ENCODE results near the gene PDHA2. TPM values are rescaled to one million over a fixed set of nuclear protein-coding genes. Genes with fewer than 3 reads are reported as not detected.

Gene PDHA2
- not detected for polyA plus RNA-seq (2012; ENCODE audit: insufficient read length, low read depth)

DNA sequence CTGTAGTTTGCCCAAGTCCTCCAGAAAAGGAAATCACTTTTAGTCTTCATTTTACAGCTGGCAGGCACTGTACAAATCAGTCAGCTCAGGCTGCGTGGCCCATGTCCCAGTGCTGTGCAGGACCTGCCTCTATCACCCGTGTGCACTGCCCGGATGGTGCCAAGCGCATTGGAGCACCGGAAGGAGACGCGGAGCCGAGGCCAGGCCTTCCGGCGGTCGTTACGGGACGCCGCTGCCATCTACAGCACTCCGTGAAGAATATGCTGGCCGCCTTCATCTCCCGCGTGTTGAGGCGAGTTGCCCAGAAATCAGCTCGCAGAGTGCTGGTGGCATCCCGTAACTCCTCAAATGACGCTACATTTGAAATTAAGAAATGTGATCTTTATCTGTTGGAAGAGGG, at the start of gene PDHA2:
Gene PDHA2 (plus strand): TSS at position 203 of the 400 bp plus-strand sequence. CDS start 58 bp downstream, at position 261.
- TF ChIP-seq POLR2AphosphoS5 (IDR thresholded peaks at IDR 0.05; ENCODE audit: low read depth, low read length), result no peak
- TF ChIP-seq FOXP2 (optimal IDR thresholded peaks at IDR 0.05; ENCODE audit: borderline replicate concordance, extremely low read depth, extremely low read length, insufficient read depth), result no peak
- no peak for TF ChIP-seq SIN3A (IDR thresholded peaks at IDR 0.05; ENCODE audit: borderline replicate concordance, insufficient read depth, low read length)
- no peak for TF ChIP-seq TAF1 (IDR thresholded peaks at IDR 0.05; ENCODE audit: borderline replicate concordance, insufficient read depth, low read length)
- TF ChIP-seq, protein P1, sequence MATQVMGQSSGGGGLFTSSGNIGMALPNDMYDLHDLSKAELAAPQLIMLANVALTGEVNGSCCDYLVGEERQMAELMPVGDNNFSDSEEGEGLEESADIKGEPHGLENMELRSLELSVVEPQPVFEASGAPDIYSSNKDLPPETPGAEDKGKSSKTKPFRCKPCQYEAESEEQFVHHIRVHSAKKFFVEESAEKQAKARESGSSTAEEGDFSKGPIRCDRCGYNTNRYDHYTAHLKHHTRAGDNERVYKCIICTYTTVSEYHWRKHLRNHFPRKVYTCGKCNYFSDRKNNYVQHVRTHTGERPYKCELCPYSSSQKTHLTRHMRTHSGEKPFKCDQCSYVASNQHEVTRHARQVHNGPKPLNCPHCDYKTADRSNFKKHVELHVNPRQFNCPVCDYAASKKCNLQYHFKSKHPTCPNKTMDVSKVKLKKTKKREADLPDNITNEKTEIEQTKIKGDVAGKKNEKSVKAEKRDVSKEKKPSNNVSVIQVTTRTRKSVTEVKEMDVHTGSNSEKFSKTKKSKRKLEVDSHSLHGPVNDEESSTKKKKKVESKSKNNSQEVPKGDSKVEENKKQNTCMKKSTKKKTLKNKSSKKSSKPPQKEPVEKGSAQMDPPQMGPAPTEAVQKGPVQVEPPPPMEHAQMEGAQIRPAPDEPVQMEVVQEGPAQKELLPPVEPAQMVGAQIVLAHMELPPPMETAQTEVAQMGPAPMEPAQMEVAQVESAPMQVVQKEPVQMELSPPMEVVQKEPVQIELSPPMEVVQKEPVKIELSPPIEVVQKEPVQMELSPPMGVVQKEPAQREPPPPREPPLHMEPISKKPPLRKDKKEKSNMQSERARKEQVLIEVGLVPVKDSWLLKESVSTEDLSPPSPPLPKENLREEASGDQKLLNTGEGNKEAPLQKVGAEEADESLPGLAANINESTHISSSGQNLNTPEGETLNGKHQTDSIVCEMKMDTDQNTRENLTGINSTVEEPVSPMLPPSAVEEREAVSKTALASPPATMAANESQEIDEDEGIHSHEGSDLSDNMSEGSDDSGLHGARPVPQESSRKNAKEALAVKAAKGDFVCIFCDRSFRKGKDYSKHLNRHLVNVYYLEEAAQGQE (IDR thresholded peaks at IDR 0.05; ENCODE audit: insufficient read depth in 1 of 2, low read depth in 2 of 2, low read length in 2 of 2), result no peak

DNA sequence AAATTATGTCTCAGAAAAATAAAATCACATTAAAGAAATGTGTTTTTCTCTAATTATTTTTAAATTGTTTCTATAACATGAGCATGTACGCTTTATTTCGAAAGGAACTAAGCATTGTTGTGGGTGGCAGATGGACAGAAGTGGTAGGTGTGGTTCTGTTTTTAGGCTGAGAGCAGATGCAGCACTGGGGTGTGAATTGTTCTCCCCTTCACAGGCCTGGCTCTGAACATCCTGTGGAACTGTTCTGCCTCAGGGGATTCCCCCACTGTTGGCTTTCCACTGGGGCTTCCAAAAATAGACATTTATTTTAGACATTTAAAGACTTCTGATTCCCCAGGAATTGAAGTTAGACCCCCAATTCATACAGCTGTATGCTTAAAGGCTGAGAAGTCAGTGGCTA, 41.9 kb upstream of the PDHA2 start:
- TF ChIP-seq POLR2AphosphoS5 (IDR thresholded peaks at IDR 0.05; ENCODE audit: low read depth, low read length) (no peak), TAF1 (IDR thresholded peaks at IDR 0.05; ENCODE audit: borderline replicate concordance, insufficient read depth, low read length) (no peak), SIN3A (IDR thresholded peaks at IDR 0.05; ENCODE audit: borderline replicate concordance, insufficient read depth, low read length) (no peak), FOXP2 (optimal IDR thresholded peaks at IDR 0.05; ENCODE audit: borderline replicate concordance, extremely low read depth, extremely low read length, insufficient read depth) (no peak)
- TF ChIP-seq, protein P1 (IDR thresholded peaks at IDR 0.05; ENCODE audit: insufficient read depth in 1 of 2, low read depth in 2 of 2, low read length in 2 of 2), result no peak

DNA sequence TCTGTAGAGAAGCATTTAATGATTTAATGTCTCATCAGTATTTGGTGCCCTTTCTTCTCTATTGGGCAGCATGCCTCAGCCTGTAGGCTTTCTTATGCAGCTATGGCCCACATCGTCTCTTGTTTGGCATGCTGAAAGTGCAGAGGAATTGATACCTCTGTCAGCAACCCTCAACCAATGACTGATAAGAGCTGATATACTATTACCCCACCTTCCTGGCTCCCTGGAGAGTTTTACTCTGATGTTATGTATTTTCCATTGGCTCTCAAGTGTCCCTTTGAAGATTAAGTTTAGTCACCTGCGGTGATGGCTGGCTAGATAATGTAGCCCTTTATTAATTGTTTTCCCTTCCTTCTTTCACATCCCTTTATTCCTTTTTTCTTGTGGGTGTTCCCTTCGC, 41.2 kb upstream of the PDHA2 start:
- TF ChIP-seq SIN3A (IDR thresholded peaks at IDR 0.05; ENCODE audit: borderline replicate concordance, insufficient read depth, low read length), result no peak
- TF ChIP-seq, protein P1 (IDR thresholded peaks at IDR 0.05; ENCODE audit: insufficient read depth in 1 of 2, low read depth in 2 of 2, low read length in 2 of 2), result no peak
- no peak for TF ChIP-seq TAF1 (IDR thresholded peaks at IDR 0.05; ENCODE audit: borderline replicate concordance, insufficient read depth, low read length)
- no peak for TF ChIP-seq POLR2AphosphoS5 (IDR thresholded peaks at IDR 0.05; ENCODE audit: low read depth, low read length)
- TF ChIP-seq FOXP2 (optimal IDR thresholded peaks at IDR 0.05; ENCODE audit: borderline replicate concordance, extremely low read depth, extremely low read length, insufficient read depth), result no peak

DNA sequence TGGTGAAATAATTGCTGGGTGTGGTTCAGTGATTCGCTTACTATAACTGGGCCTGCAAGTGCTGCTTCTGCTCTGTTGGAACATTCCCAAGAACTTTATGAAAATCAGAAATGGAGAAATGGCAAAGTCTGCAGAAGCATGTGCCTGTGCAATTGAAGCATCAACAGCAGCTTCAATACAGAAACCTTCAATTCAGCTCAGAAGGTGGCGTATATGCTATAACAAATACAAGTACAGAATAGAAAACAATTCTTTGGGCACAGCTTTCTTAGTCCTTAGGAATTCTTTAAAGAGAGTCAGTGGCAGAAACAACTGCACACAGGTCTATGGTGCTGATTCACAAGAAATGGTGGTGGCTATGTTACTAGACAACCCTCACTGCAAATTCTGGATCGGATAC, 18.0 kb upstream of the PDHA2 start:
- TF ChIP-seq SIN3A (IDR thresholded peaks at IDR 0.05; ENCODE audit: borderline replicate concordance, insufficient read depth, low read length) (no peak), POLR2AphosphoS5 (IDR thresholded peaks at IDR 0.05; ENCODE audit: low read depth, low read length) (no peak), TAF1 (IDR thresholded peaks at IDR 0.05; ENCODE audit: borderline replicate concordance, insufficient read depth, low read length) (no peak), FOXP2 (optimal IDR thresholded peaks at IDR 0.05; ENCODE audit: borderline replicate concordance, extremely low read depth, extremely low read length, insufficient read depth) (no peak)
- TF ChIP-seq, protein P1 (IDR thresholded peaks at IDR 0.05; ENCODE audit: insufficient read depth in 1 of 2, low read depth in 2 of 2, low read length in 2 of 2), result no peak

DNA sequence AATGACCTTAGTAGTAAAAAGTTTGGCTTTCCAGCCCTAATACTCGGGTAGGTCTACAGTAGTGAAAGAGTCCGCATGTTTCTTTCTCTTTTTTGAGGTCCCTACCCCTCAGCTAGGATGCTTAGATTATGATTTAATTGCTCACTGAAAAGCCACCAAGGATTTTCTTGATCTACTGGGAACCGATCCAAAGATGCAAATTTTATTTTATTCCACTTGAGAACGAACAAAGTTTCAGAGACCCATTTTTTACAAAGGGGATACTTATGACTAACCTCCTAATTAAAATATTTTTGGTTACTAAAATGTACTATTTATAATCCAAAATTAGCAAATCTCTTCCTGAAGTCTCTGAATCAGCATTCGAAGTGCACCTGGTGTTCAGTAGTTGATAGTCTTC, 14.3 kb upstream of the PDHA2 start:
- no peak for TF ChIP-seq TAF1 (IDR thresholded peaks at IDR 0.05; ENCODE audit: borderline replicate concordance, insufficient read depth, low read length)
- no peak for TF ChIP-seq FOXP2 (optimal IDR thresholded peaks at IDR 0.05; ENCODE audit: borderline replicate concordance, extremely low read depth, extremely low read length, insufficient read depth)
- TF ChIP-seq, protein P1 (IDR thresholded peaks at IDR 0.05; ENCODE audit: insufficient read depth in 1 of 2, low read depth in 2 of 2, low read length in 2 of 2), result no peak
- no peak for TF ChIP-seq POLR2AphosphoS5 (IDR thresholded peaks at IDR 0.05; ENCODE audit: low read depth, low read length)
- TF ChIP-seq SIN3A (IDR thresholded peaks at IDR 0.05; ENCODE audit: borderline replicate concordance, insufficient read depth, low read length), result no peak

All from PFSK-1 (cell line).